Measurements from ENCODE around the gene CSH1. TPM values are rescaled to one million over a fixed set of nuclear protein-coding genes. Genes with fewer than 3 reads are reported as not detected.

The CSH1 gene
- polyA plus RNA-seq, 1 of the 3 experiments (the other 2 are of a cell fraction): not detected

DNA sequence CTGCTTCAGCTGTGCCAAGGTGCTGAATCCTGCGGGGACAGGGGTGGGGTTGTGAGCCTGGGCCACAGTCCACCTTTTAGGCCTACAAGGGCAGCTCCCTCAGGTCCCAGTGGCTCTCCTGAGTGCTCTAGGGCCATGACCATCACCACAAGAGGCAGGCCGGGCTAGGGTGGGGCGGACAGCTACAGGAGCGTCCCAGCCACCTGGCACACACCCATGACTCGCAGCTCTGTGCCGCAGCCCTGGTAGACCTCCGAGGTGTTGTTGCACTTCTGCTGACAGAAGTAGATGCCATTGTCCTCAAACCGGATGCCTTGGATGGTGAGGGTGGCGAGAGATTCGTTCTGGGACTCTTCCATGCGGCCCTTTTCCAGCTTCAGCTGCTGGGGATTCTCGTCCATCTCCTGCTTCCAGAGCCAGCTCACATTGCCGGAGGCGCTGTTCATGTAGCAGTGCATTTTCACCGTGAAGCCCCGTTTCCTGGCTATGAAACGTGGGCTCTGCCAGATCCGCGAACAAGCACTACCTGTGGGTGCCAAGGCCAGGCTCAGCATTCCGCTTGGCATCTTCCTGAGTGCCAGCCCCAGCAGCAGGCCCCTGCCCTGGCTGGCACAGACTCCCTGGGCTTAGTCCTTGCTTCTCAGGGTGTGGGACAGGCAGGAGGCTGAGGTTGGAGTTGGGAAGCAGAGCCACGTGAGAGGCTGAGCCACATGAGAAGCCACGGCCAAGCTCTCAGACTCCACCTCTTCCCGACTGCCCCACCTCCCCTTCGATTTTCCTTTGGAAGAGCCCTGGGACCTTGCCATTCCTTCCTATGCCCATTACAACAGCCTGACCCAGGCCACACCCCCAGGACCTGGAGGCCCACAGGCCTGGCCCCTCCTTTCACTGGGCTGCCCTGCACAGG is 33.7 kb upstream of the CSH1 start (continued):
- TF ChIP-seq, protein P1, sequence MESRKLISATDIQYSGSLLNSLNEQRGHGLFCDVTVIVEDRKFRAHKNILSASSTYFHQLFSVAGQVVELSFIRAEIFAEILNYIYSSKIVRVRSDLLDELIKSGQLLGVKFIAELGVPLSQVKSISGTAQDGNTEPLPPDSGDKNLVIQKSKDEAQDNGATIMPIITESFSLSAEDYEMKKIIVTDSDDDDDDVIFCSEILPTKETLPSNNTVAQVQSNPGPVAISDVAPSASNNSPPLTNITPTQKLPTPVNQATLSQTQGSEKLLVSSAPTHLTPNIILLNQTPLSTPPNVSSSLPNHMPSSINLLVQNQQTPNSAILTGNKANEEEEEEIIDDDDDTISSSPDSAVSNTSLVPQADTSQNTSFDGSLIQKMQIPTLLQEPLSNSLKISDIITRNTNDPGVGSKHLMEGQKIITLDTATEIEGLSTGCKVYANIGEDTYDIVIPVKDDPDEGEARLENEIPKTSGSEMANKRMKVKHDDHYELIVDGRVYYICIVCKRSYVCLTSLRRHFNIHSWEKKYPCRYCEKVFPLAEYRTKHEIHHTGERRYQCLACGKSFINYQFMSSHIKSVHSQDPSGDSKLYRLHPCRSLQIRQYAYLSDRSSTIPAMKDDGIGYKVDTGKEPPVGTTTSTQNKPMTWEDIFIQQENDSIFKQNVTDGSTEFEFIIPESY (IDR thresholded peaks at IDR 0.05; ENCODE audit: borderline replicate concordance, low read depth): no peak
- no peak for TF ChIP-seq SMC3 (IDR thresholded peaks at IDR 0.05; ENCODE audit: low read depth, low read length)
- TF ChIP-seq TCF12 (IDR thresholded peaks at IDR 0.05): no peak
- TF ChIP-seq MEF2A (IDR thresholded peaks at IDR 0.05; ENCODE audit: borderline replicate concordance, low read depth): no peak
- TF ChIP-seq IRF3 (IDR thresholded peaks at IDR 0.05; ENCODE audit: low read depth, low read length): no peak
- TF ChIP-seq TAF1 (IDR thresholded peaks at IDR 0.05; ENCODE audit: borderline replicate concordance, low read depth, low read length): no peak

DNA sequence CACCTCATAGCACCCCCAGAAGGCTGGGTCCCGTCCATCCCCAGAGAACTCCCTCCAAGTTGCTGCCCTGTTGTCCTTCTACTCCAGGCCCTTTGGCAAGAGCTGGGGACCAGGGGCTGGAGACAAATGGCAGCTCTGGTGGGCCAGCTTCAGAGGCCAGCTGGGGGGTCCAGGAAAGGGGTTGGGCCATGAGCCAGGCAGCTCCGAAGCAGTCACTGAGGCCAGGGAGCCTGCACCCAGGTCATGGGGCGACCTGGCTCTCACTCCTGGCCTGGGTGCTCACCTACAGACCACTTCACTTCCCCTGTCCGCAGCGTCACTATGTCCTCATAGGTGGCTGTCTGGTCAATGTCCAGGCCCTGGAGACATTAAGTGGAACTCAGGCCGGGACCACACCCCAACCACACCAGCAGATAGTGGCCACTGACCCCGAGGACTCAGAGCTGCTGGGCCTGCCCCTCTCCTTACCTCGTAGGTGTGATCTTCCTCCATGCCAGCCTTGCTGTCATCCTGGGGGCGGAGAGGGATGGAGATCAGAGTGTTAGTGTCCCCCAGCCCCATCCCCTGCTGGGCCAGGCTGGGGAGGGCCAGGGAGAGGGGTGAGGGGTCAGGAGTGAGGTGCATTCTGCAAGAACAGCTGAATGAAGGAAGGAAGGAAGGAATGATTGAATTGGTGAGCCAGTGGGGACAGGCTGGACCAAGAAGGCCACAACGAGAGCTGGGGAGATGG is 32.8 kb upstream of the CSH1 start:
- H3K4me1 ChIP-seq (ENCODE audit: control insufficient read depth in 1 of 2, insufficient read depth in 2 of 2, low read depth in 1 of 2, low read length in 1 of 2): no peaks in the 10 kb centered on the region
- no peak overlapping the region for H3K9ac ChIP-seq
- peak; percentile 21 for DNase-seq
- no peaks in the 10 kb centered on the region for H3K36me3 ChIP-seq (replicated peaks in 1 of 2; ENCODE audit: control insufficient read depth in 1 of 2, insufficient read depth in 2 of 2, low read length in 1 of 2)
- H3K4me3 ChIP-seq (ENCODE audit: low read depth in 2 of 2, low read length in 1 of 2): no peak overlapping the region
- H2AFZ ChIP-seq (ENCODE audit: low read depth): no peak overlapping the region
- WGBS (ENCODE audit: low lambda C conversion rate): 81% methylated on average over 8 of the region's 10 CpGs
- no peaks in the 10 kb centered on the region for H4K20me1 ChIP-seq (ENCODE audit: insufficient read depth)
- H3K27ac ChIP-seq (ENCODE audit: low read depth in 2 of 2, low read length in 1 of 2): no peak overlapping the region
- no peaks in the 10 kb centered on the region for H3K9me3 ChIP-seq
- H3K27me3 ChIP-seq (ENCODE audit: insufficient read depth): no peaks in the 10 kb centered on the region
- no peaks in the 10 kb centered on the region for H3K79me2 ChIP-seq (ENCODE audit: insufficient read depth)
- ChIA-PET POLR2A (no interaction called here), CTCF (interaction anchor here (1.0 to 8.8 kb wide), 9 partner anchors 10 to 204 kb away, joined by 3 to 90 read pairs (median 8); partner anchors contain the start of genes CSHL1 and GH1)
- H3K4me2 ChIP-seq: no peak overlapping the region
- H3F3A ChIP-seq (replicated peaks; ENCODE audit: insufficient read depth): no peaks in the 10 kb centered on the region
- no peaks in the 10 kb centered on the region for H3K9me2 ChIP-seq
- TF ChIP-seq CTCF (IDR thresholded peaks at IDR 0.05): no peak
- no peak for TF ChIP-seq TEAD4 (IDR thresholded peaks at IDR 0.05; ENCODE audit: borderline replicate concordance, insufficient read depth)
- no peak for TF ChIP-seq RCOR1 (IDR thresholded peaks at IDR 0.05; ENCODE audit: low read length)
- TF ChIP-seq TCF12 (IDR thresholded peaks at IDR 0.05): no peak
- no peak for TF ChIP-seq FOSL2 (IDR thresholded peaks at IDR 0.05; ENCODE audit: borderline replicate concordance, low read depth)
- TF ChIP-seq, protein P2, sequence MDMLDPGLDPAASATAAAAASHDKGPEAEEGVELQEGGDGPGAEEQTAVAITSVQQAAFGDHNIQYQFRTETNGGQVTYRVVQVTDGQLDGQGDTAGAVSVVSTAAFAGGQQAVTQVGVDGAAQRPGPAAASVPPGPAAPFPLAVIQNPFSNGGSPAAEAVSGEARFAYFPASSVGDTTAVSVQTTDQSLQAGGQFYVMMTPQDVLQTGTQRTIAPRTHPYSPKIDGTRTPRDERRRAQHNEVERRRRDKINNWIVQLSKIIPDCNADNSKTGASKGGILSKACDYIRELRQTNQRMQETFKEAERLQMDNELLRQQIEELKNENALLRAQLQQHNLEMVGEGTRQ (IDR thresholded peaks at IDR 0.05; ENCODE audit: borderline replicate concordance, low read depth, low read length): no peak
- TF ChIP-seq RAD21 (IDR thresholded peaks at IDR 0.05; ENCODE audit: low read length): no peak
- no peak for TF ChIP-seq MXI1 (IDR thresholded peaks at IDR 0.05; ENCODE audit: low read depth, low read length)
- TF ChIP-seq SMC3 (IDR thresholded peaks at IDR 0.05; ENCODE audit: low read depth, low read length): no peak
- TF ChIP-seq, protein P1 (IDR thresholded peaks at IDR 0.05; ENCODE audit: borderline replicate concordance, low read depth): no peak
- no peak for TF ChIP-seq SIN3A (IDR thresholded peaks at IDR 0.05; ENCODE audit: borderline replicate concordance, low read depth, low read length)
- TF ChIP-seq GABPA (IDR thresholded peaks at IDR 0.05; ENCODE audit: low read depth): no peak
- TF ChIP-seq PBX3 (IDR thresholded peaks at IDR 0.05): no peak
- no peak for TF ChIP-seq RFX5 (IDR thresholded peaks at IDR 0.05; ENCODE audit: low read length)
- TF ChIP-seq NRF1 (IDR thresholded peaks at IDR 0.05; ENCODE audit: low read depth, low read length): no peak
- TF ChIP-seq GATA2 (CRISPR knock-in tag; IDR thresholded peaks at IDR 0.05): no peak
